ENCODE results near the gene PDE6A.
"Not testable (repeated sequence)": the region's sequence is repeated elsewhere in the genome, so short reads cannot be mapped to it uniquely, and the experiment has no call there.

The PDE6A gene

DNA sequence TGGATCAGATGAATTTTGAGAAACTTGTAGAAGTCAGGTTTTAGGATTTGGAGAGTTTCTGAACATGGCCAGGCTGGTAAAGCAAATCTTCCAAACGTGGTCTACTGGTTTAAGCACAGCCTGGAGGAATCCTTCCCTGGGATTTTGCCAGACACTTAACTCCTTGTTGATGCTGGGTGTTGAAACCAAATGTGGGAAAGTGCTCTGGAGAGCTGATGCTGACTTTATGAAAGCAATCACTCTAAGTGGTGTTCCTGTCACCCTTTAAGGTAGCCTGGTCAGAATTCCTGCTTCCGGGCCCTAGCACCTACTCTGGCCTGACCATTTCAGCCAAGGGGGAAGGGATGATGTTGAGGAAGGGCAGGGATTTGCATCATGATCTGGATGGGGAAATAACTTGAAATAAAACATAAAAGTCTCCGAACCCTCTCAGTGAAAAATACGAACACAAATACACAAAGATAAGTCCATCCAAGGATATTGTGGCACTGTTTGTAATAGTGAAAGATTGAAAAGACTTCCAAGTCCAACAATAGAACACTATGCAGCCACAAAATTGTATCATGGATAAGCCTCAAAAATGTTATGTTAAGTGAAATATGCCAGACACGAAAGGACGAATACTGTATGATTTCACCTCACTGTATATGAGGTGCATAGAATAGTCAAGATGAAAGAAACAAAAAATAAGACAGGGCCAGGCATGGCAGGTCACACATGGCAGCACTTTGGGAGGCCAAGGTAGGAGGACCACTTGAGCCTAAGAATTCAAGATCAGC is 57.7 kb downstream of the PDE6A start:
- Histone ChIP-seq H3K4me3 (ENCODE audit: low read length) (no peak overlapping the region), H3K27me3 (ENCODE audit: insufficient read depth, low read length) (no peaks in the 10 kb centered on the region), H3K36me3 (ENCODE audit: insufficient read depth, low read length) (no peaks in the 10 kb centered on the region), H3K27ac (ENCODE audit: low read depth, low read length) (no peak overlapping the region), H3K4me1 (ENCODE audit: insufficient read depth, low read length) (no peaks in the 10 kb centered on the region), H3K9ac (ENCODE audit: low read depth, low read length) (no peak overlapping the region), H3K9me3 (ENCODE audit: insufficient read depth, low read depth, low read length) (no peaks in the 10 kb centered on the region)
- WGBS: 89% methylated on average over 4 of the region's 6 CpGs

DNA sequence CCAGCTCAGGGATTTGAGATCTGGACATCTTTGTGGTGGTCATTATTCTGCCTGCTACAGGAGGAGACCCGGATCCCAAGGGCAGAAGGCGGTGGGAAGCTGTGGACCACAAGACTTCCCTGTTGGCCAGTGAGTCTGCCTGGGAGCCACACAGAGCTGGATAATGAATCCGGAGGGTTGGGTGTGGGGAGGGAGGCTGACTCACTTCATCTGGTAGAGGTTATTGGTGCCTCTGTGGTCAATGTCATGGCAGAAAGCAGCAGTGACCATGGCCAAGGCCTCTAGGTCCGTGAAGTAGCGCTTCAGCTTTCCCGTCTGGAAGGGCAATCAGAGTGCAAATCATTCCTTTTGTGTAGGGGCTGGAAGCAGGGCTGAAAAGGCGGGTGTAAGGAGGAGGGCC is 58.5 kb downstream of the PDE6A start:
- Histone ChIP-seq H3K9me3 (ENCODE audit: insufficient read depth, low read depth, low read length) (no peaks in the 10 kb centered on the region), H3K4me3 (ENCODE audit: low read length) (no peak overlapping the region), H3K36me3 (ENCODE audit: insufficient read depth, low read length) (no peaks in the 10 kb centered on the region), H3K9ac (ENCODE audit: low read depth, low read length) (no peak overlapping the region), H3K27ac (ENCODE audit: low read depth, low read length) (no peak overlapping the region), H3K27me3 (ENCODE audit: insufficient read depth, low read length) (no peaks in the 10 kb centered on the region), H3K4me1 (ENCODE audit: insufficient read depth, low read length) (no peaks in the 10 kb centered on the region)
- WGBS: 87% methylated on average over 7 of the region's 7 CpGs

DNA sequence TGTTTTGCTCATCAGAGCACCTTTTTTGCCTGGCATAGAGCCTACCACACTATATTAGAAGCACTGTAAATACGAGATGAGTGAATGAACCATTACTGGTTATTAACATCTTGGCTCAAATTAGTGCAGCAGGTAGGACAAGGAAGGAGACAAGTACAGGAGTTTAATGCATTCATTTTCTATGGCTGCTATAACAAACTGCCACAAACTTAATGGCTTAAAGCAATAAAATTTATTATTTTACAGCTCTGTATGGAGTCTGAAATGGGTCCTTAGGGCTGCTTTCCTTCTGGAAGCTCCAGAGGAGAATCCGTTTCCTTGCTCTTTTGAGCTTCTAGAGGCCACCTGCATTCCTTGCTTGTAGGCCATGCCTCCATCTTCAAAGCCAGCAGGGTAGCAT is 59.1 kb downstream of the PDE6A start:
- 96% methylated on average over 2 of the region's 2 CpGs for WGBS
- H3K4me1 ChIP-seq (ENCODE audit: insufficient read depth, low read length): no peaks in the 10 kb centered on the region

DNA sequence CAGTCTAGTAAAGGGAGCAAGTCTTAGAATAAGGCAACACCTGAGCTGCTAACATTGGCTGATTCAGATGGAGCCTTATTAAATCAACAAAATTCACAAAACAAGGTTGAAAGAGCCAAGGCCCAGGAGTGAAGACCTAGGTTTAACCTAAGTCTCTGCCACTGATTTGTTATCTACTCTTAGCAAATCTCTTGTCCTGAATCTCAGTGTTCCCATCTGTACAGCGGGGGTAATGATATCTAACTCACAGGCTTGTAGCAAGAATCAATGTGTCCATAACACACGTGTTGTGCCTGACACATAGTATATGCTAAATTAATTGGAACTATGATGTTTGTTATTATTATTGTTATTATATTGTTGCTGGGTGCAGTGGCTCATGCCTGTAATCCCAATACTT is 61.0 kb downstream of the PDE6A start:
- Histone ChIP-seq H3K9me3 (ENCODE audit: insufficient read depth, low read depth, low read length) (no peaks in the 10 kb centered on the region), H3K4me1 (ENCODE audit: insufficient read depth, low read length) (no peaks in the 10 kb centered on the region), H3K27me3 (ENCODE audit: insufficient read depth, low read length) (no peaks in the 10 kb centered on the region), H3K27ac (ENCODE audit: low read depth, low read length) (no peak overlapping the region), H3K9ac (ENCODE audit: low read depth, low read length) (no peak overlapping the region), H3K36me3 (ENCODE audit: insufficient read depth, low read length) (no peaks in the 10 kb centered on the region), H3K4me3 (ENCODE audit: low read length) (no peak overlapping the region)
- WGBS: 100% methylated on average over 2 of the region's 2 CpGs

More for the DNA sequence above, 59.1 kb downstream of the PDE6A start:
- Histone ChIP-seq H3K9ac (ENCODE audit: low read depth, low read length) (no peak overlapping the region), H3K27me3 (ENCODE audit: insufficient read depth, low read length) (no peaks in the 10 kb centered on the region), H3K4me3 (ENCODE audit: low read length) (no peak overlapping the region), H3K27ac (ENCODE audit: low read depth, low read length) (no peak overlapping the region), H3K36me3 (ENCODE audit: insufficient read depth, low read length) (no peaks in the 10 kb centered on the region), H3K9me3 (ENCODE audit: insufficient read depth, low read depth, low read length) (no peaks in the 10 kb centered on the region)

DNA sequence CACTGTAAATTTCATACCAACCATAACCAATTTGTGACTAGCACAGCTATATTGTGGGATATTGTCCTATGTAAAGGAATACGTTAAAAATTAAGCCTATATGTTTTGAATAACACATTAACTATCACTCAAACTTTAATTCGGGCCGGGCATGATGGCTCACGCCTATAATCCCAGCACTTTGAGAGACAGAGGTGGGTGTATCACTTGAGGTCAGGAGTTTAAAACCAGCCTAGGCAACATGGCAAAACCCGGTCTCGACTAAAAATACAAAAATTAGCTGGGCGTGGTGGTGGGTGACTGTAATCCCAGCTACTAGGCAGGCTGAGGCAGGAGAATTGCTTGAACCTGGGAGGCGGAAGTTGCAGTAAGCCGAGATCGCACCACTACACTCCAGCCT is 62.0 kb downstream of the PDE6A start:
- H3K9ac ChIP-seq (ENCODE audit: low read depth, low read length); H3K27ac ChIP-seq (ENCODE audit: low read depth, low read length); H3K27me3 ChIP-seq (ENCODE audit: insufficient read depth, low read length); H3K4me3 ChIP-seq (ENCODE audit: low read length); H3K4me1 ChIP-seq (ENCODE audit: insufficient read depth, low read length); H3K36me3 ChIP-seq (ENCODE audit: insufficient read depth, low read length); H3K9me3 ChIP-seq (ENCODE audit: insufficient read depth, low read depth, low read length): not testable (repeated sequence)
- 94% methylated on average over 9 of the region's 10 CpGs for WGBS

DNA sequence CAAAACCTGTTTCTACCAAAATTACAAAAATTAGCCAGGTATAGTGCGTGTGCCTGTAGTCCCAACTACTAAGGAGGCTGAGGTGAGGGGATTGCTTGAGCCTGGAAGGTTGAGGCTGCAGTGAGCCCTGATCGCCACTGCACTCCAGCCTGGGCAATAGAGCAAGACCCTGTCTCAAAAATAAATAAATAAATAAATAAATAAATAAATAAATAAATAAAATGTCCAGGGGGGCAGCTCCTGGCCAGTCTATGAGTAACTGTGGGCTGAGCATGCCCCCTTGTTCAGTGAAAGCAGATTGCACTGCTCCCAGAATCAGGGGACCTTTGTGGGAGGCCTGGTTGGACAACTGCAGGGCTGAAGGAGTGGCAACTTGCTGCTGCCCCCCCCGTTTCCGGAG is 62.7 kb downstream of the PDE6A start:
- WGBS: 94% methylated on average over 4 of the region's 4 CpGs
- H3K9ac ChIP-seq (ENCODE audit: low read depth, low read length): no peak overlapping the region
- H3K27me3 ChIP-seq (ENCODE audit: insufficient read depth, low read length): no peaks in the 10 kb centered on the region
- H3K4me1 ChIP-seq (ENCODE audit: insufficient read depth, low read length): no peaks in the 10 kb centered on the region
- no peak overlapping the region for H3K4me3 ChIP-seq (ENCODE audit: low read length)
- H3K36me3 ChIP-seq (ENCODE audit: insufficient read depth, low read length): no peaks in the 10 kb centered on the region
- H3K9me3 ChIP-seq (ENCODE audit: insufficient read depth, low read depth, low read length): no peaks in the 10 kb centered on the region
- H3K27ac ChIP-seq (ENCODE audit: low read depth, low read length): no peak overlapping the region

DNA sequence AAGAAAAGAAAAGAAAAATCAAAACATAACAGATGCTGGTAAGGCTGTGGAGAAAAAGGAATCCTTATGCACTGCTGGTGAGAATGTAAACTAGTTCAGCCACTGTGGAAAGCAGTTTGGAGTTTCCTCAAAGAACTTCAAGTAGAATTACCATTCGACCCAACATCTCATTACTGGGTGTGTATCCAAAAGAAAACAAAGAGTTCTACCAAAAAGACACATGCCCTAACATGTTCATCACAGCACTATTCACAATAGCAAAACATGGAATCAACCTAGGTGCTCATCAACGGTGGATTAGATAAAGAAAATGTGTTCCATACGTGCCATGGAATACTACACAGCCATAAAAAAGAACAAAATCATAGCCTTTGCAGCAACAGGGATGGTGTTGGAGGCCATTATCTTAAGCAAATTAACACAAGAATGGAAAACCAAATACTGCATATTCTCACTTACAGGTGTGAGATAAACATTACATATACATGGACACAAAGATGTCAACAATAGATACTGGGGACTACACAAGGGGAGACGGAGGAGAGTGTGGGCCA is 63.4 kb downstream of the PDE6A start:
- 92% methylated on average over 3 of the region's 4 CpGs for WGBS
- no peaks in the 10 kb centered on the region for H3K27me3 ChIP-seq (ENCODE audit: insufficient read depth, low read length)

DNA sequence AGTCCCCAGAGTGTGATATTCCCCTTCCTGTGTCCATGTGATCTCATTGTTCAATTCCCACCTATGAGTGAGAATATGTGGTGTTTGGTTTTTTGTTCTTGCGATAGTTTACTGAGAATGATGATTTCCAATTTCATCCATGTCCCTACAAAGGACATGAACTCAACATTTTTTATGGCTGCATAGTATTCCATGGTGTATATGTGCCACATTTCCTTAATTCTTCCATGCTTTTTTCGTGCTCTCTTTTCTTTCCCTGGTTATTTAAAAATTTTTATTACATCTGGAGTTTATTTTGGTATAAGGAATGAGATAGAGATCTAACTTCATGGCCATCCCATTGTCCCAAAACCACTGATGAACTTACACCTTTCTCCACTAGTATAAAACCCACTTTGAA is 65.0 kb downstream of the PDE6A start:
- not testable (repeated sequence) for H3K27ac ChIP-seq (ENCODE audit: low read depth, low read length); H3K9me3 ChIP-seq (ENCODE audit: insufficient read depth, low read depth, low read length); H3K36me3 ChIP-seq (ENCODE audit: insufficient read depth, low read length); H3K27me3 ChIP-seq (ENCODE audit: insufficient read depth, low read length); H3K9ac ChIP-seq (ENCODE audit: low read depth, low read length); H3K4me1 ChIP-seq (ENCODE audit: insufficient read depth, low read length); H3K4me3 ChIP-seq (ENCODE audit: low read length)
- WGBS: no CpG with 5 or more reads among the region's 2 CpGs

More for the DNA sequence above, 63.4 kb downstream of the PDE6A start:
- Histone ChIP-seq H3K9ac (ENCODE audit: low read depth, low read length) (no peak overlapping the region), H3K9me3 (ENCODE audit: insufficient read depth, low read depth, low read length) (no peaks in the 10 kb centered on the region), H3K36me3 (ENCODE audit: insufficient read depth, low read length) (no peaks in the 10 kb centered on the region), H3K27ac (ENCODE audit: low read depth, low read length) (no peak overlapping the region), H3K4me1 (ENCODE audit: insufficient read depth, low read length) (no peaks in the 10 kb centered on the region), H3K4me3 (ENCODE audit: low read length) (no peak overlapping the region)

DNA sequence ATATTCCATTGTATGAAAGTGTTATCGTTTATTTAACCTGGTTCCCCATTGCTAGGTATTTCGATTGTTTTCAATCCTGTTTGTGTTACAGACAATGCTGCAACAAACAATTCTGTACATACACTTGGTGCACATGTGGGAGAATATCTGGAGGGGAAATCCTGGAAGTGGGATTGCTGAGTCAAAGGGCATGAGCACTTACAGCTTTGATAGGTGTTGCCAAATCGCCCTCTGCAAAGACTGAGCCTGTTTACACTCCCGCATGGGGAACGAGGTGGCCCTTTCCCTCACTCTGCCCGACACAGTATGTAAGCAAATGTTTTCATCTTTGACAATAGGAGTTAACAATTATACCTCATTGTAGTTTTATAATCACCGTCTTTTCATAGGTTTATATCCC is 66.2 kb downstream of the PDE6A start:
- Histone ChIP-seq H3K27me3 (ENCODE audit: insufficient read depth, low read length) (no peaks in the 10 kb centered on the region), H3K36me3 (ENCODE audit: insufficient read depth, low read length) (no peaks in the 10 kb centered on the region), H3K4me3 (ENCODE audit: low read length) (no peak overlapping the region), H3K4me1 (ENCODE audit: insufficient read depth, low read length) (no peaks in the 10 kb centered on the region), H3K9ac (ENCODE audit: low read depth, low read length) (no peak overlapping the region), H3K9me3 (ENCODE audit: insufficient read depth, low read depth, low read length) (no peaks in the 10 kb centered on the region), H3K27ac (ENCODE audit: low read depth, low read length) (no peak overlapping the region)
- WGBS: 75% methylated on average over 7 of the region's 7 CpGs

DNA sequence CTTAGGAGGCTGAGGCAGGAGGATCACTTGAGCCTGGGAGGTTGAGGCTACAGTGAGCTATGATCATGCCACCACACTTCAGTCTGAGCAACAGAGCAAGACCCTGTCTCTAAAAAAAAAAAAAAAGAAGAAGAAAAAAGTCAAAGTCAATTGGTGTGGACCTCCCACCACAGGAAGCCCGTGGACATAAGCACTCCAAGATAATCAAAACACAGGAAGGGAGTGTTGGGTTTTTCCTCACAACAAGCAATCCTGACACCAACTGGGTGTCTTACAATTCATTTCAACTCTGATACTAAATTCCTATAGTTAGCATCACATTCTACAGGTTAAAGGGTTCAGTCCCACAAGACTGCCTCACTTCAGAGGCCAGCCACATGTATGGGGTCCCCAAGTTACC is 70.7 kb downstream of the PDE6A start:
- 89% methylated on average over 1 of the region's 1 CpG for WGBS
- Histone ChIP-seq H3K27me3 (ENCODE audit: insufficient read depth, low read length) (no peaks in the 10 kb centered on the region), H3K4me1 (ENCODE audit: insufficient read depth, low read length) (no peaks in the 10 kb centered on the region), H3K9ac (ENCODE audit: low read depth, low read length) (no peak overlapping the region), H3K27ac (ENCODE audit: low read depth, low read length) (no peak overlapping the region), H3K36me3 (ENCODE audit: insufficient read depth, low read length) (no peaks in the 10 kb centered on the region), H3K4me3 (ENCODE audit: low read length) (no peak overlapping the region), H3K9me3 (ENCODE audit: insufficient read depth, low read depth, low read length) (no peaks in the 10 kb centered on the region)

DNA sequence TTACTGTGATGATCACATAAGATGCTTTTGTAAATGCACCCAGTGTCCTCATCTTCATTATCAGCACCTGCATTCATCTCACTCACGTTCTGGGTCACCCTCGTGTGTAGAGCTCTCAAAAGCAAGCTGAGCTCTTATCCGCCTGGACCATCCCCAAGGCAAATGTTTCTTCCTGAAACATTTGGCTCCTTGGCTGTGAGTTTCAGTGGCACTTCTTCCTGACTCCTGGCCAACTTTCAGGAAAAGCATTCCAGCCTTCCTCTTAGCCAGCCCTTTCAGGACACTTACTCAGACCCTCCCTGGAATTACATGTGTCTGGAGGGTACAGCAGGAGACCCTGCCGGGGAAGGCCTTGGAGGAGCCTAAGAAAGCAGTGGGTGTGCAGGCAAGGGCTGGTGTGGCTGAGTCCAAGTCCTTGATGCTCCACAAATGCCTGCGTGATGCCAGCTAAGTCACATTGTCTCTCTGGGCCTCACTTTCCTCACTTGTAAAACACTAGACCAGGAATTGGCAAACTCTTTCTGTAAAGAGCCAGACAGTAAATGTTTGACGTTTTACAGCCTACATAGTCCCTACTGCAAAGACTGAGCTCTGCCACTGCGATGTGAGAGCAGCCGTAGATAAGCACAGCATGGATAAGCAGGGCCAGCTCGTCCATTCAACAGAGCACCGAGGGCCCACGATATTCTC is 72.1 kb downstream of the PDE6A start:
- H3K27me3 ChIP-seq (ENCODE audit: insufficient read depth, low read length): no peaks in the 10 kb centered on the region
- no peaks in the 10 kb centered on the region for H3K4me1 ChIP-seq (ENCODE audit: insufficient read depth, low read length)
- no peaks in the 10 kb centered on the region for H3K36me3 ChIP-seq (ENCODE audit: insufficient read depth, low read length)
- WGBS: 91% methylated on average over 11 of the region's 11 CpGs
- H3K9me3 ChIP-seq (ENCODE audit: insufficient read depth, low read depth, low read length): no peaks in the 10 kb centered on the region
- H3K4me3 ChIP-seq (ENCODE audit: low read length): no peak overlapping the region
- no peak overlapping the region for H3K27ac ChIP-seq (ENCODE audit: low read depth, low read length)
- no peak overlapping the region for H3K9ac ChIP-seq (ENCODE audit: low read depth, low read length)
